SK-N-MC (cell line): ENCODE measurements around the gene TIMM10B.
A peak's percentile ranks its signal among the peaks of the same experiment; 100 is the strongest.

Source experiments
- DNase-seq: peaks from one replicate; pipeline ENCODE4 v3.0.0-alpha.2; 2011; ENCODE audit warnings: low read depth, low spot score
- H3K27ac ChIP-seq: fragments of 200-600 bp; sonication (generic); 2 replicates; pipeline ENCODE4 v1.5.1; 2016; ENCODE audit warnings: mixed run types
- H3K36me3 ChIP-seq: fragments of 200-600 bp; sonication (generic); 2 replicates; pipeline ENCODE4 v1.6.1; 2017; ENCODE audit warnings: antibody characterized with exemption, low read length, mixed read lengths; ENCODE audit not compliant: insufficient read depth
- H3K4me3 ChIP-seq: fragments of 200-600 bp; sonication (generic); 2 replicates; pipeline ENCODE4 v1.5.1; 2016
- H3K9ac ChIP-seq: fragments of 200-600 bp; sonication (generic); 2 replicates; pipeline ENCODE4 v1.8.0; 2017; ENCODE audit warnings: mixed run types, mixed read lengths; ENCODE audit not compliant: insufficient read length
- H3K9me3 ChIP-seq: fragments of 200-600 bp; sonication (generic); 2 replicates; pipeline ENCODE4 v1.6.1; 2017; ENCODE audit warnings: low read depth, mild to moderate bottlenecking, antibody characterized with exemption, low read length, moderate library complexity, mixed read lengths
- EZH2 ChIP-seq: fragments of 200-600 bp; sonication (generic); IDR thresholded peaks from one replicate; pipeline ENCODE4 v1.6.1; 2017; ENCODE audit warnings: antibody characterized with exemption
- FOXP2 ChIP-seq: optimal IDR thresholded peaks from 2 replicates; pipeline ENCODE3; 2011; ENCODE audit warnings: mild to moderate bottlenecking, moderate library complexity; ENCODE audit not compliant: insufficient read depth; ENCODE audit errors: extremely low read length, control extremely low read depth
- POLR2AphosphoS5 ChIP-seq: IDR thresholded peaks from 2 replicates; pipeline ENCODE4 v1.6.1; 2012; ENCODE audit warnings: mild to moderate bottlenecking, low read depth, low read length, borderline replicate concordance

TIMM10B gene, protein sequence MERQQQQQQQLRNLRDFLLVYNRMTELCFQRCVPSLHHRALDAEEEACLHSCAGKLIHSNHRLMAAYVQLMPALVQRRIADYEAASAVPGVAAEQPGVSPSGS

GRCh38 chr11:6481012-6481923 lies at the start of gene TIMM10B, which contains the start of gene ARFIP2:
TSS of gene TIMM10B (plus strand) at chr11:6481501. CDS start at chr11:6481517, 16 bp downstream.
TSS of gene ARFIP2 (minus strand) at chr11:6481331. CDS start at chr11:6480421, 910 bp downstream.
- peak within 1 kb of the TSS; percentile 98 for H3K4me3 ChIP-seq
- peak; percentile 77 for DNase-seq
- peak within 1 kb of the TSS; percentile 89 for H3K27ac ChIP-seq
- H3K9me3 ChIP-seq = no peaks in the 10 kb centered on the region
- peak within 1 kb of the TSS; percentile 87 for H3K9ac ChIP-seq
- H3K36me3 ChIP-seq = peaks cover 75% of the 10 kb centered on the region
- no peak for TF ChIP-seq EZH2
- TF ChIP-seq POLR2AphosphoS5 = peak; percentile 91
- peak; percentile 52 for TF ChIP-seq FOXP2

GRCh38 chr11:6431861-6432260 lies 49.4 kb upstream of the TIMM10B start:
- no peak for DNase-seq
- no peaks in the 10 kb centered on the region for H3K36me3 ChIP-seq
- TF ChIP-seq POLR2AphosphoS5 (no peak), FOXP2 (no peak), EZH2 (no peak)
- H3K9me3 ChIP-seq = no peaks in the 10 kb centered on the region
- H3K27ac ChIP-seq = no peak overlapping the region
- H3K9ac ChIP-seq = no peak overlapping the region
- no peak overlapping the region for H3K4me3 ChIP-seq

DNA sequence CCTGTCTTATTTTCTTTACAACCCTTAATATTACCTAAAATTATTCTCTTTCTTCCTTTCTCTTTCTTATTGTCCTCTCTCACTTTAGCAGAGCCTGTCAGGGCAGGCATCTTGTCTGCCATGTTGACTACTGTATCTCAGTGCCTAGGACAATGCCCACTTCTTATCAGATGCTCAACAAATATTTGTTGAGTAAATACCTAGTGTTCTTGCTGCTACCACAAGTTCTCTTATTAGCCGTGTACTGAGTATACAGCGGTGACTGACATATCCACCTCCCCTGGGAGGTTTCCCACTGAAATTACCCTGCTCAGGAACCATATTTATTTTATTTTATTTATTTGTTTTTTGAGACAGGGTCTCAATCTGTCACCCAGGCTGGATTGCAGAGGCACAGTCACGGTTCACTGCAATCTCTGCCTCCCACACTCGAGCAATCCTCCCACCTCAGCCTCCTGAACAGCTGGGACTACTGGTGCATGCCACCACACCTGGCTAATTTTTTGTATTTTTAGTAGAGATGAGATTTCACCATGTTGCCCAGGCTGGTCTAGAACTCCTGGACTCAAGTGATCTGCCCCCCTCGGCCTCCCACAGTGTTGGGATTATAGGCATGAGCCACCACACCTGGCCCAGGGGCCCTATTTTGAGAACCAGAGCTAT lies 47.2 kb upstream of the TIMM10B start:
- DNase-seq = no peak
- no peak overlapping the region for H3K9ac ChIP-seq
- H3K36me3 ChIP-seq = no peaks in the 10 kb centered on the region
- no peak overlapping the region for H3K27ac ChIP-seq
- no peaks in the 10 kb centered on the region for H3K9me3 ChIP-seq
- TF ChIP-seq POLR2AphosphoS5 = no peak
- no peak for TF ChIP-seq EZH2
- no peak for TF ChIP-seq FOXP2
- no peak overlapping the region for H3K4me3 ChIP-seq

- Histone ChIP-seq H3K9ac (no peak overlapping the region), H3K9me3 (no peaks in the 10 kb centered on the region), H3K27ac (no peak overlapping the region), H3K36me3 (no peaks in the 10 kb centered on the region), H3K4me3 (no peak overlapping the region)
- DNase-seq = no peak
- TF ChIP-seq FOXP2 (no peak), POLR2AphosphoS5 (no peak), EZH2 (no peak)
Observed at GRCh38 chr11:6437423-6437822, 43.9 kb upstream of the TIMM10B start.

- H3K9me3 ChIP-seq = no peaks in the 10 kb centered on the region
- no peak overlapping the region for H3K27ac ChIP-seq
- no peak overlapping the region for H3K9ac ChIP-seq
- H3K36me3 ChIP-seq = no peaks in the 10 kb centered on the region
- TF ChIP-seq FOXP2 (no peak), EZH2 (no peak)
- H3K4me3 ChIP-seq = no peak overlapping the region
- DNase-seq = no peak
Observed at GRCh38 chr11:6437993-6438392, 43.3 kb upstream of the TIMM10B start.

GRCh38 chr11:6438979-6439571 lies 42.2 kb upstream of the TIMM10B start:
- Histone ChIP-seq H3K9me3 (no peaks in the 10 kb centered on the region), H3K27ac (no peak overlapping the region), H3K4me3 (no peak overlapping the region), H3K9ac (no peak overlapping the region), H3K36me3 (no peaks in the 10 kb centered on the region)
- TF ChIP-seq POLR2AphosphoS5 (no peak), EZH2 (no peak), FOXP2 (no peak)
- peak; percentile 50 for DNase-seq

DNA sequence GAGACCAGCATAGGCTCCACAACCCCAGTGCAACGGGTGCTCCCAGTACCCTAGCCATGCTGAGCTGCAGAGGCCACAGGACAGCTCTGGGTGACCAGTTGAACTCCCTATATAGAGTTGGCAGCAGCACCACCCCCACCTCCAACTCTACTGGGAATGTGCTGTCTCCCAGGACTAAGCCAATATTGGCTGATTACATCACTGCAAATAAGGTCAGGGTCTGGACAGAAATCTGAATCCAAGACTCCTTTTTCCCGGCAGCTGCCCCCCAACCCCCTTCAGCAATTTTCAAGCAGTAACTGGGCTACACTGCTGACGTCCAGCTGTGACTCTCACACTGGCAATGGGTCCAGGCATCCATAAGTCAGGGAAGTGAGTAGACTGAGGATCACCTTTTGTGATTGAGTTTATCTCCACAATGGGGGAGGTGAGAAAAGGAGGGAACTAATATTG lies 40.4 kb upstream of the TIMM10B start, which contains the start of gene HPX:
TSS of gene HPX (minus strand) at position 82 of the 453 bp plus-strand sequence. CDS start at position 58, 24 bp downstream.
- DNase-seq = no peak
- Histone ChIP-seq H3K4me3 (no peak within 1 kb of the TSS), H3K9ac (no peak within 1 kb of the TSS), H3K36me3 (no peaks in the 10 kb centered on the region), H3K9me3 (no peaks in the 10 kb centered on the region), H3K27ac (no peak within 1 kb of the TSS)
- TF ChIP-seq FOXP2 (no peak), POLR2AphosphoS5 (no peak), EZH2 (no peak)

DNA sequence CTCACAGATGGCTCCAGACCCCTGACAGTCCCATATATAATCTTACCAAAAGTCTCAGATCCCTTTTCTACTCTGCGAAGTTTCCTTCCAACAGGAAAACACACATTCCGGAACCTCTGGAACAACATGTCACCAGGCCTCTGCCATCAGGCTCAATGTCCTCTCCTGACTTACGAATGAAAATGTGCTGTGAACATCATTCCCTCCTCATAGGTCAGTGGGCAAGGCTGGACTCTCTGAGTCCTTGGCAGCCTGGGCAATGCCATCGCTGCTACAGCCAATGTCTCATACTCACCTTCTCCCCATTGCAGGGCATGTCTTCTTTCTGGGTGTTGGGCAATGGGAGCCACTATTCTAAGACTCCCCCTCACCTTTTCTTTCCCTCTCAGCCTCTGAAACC lies 38.9 kb upstream of the TIMM10B start:
- TF ChIP-seq POLR2AphosphoS5 (no peak), EZH2 (no peak), FOXP2 (no peak)
- no peak overlapping the region for H3K4me3 ChIP-seq
- no peak for DNase-seq

More for the DNA sequence above, 38.9 kb upstream of the TIMM10B start:
- Histone ChIP-seq H3K27ac (no peak overlapping the region), H3K9ac (no peak overlapping the region), H3K36me3 (no peaks in the 10 kb centered on the region), H3K9me3 (no peaks in the 10 kb centered on the region)
